ENCODE results near the gene DCBLD2.

Gene DCBLD2

GRCh38 chr3:98766924-98767323 is 134.6 kb downstream of the DCBLD2 start:
- no peak for DNase-seq (ENCODE audit: low read depth)

GRCh38 chr3:98765721-98766120 is 135.8 kb downstream of the DCBLD2 start:
- no peak for DNase-seq (ENCODE audit: low read depth)

- DNase-seq (ENCODE audit: low read depth) = no peak
These were observed 137.0 kb downstream of the DCBLD2 start for GRCh38 chr3:98764472-98764884.

DNA sequence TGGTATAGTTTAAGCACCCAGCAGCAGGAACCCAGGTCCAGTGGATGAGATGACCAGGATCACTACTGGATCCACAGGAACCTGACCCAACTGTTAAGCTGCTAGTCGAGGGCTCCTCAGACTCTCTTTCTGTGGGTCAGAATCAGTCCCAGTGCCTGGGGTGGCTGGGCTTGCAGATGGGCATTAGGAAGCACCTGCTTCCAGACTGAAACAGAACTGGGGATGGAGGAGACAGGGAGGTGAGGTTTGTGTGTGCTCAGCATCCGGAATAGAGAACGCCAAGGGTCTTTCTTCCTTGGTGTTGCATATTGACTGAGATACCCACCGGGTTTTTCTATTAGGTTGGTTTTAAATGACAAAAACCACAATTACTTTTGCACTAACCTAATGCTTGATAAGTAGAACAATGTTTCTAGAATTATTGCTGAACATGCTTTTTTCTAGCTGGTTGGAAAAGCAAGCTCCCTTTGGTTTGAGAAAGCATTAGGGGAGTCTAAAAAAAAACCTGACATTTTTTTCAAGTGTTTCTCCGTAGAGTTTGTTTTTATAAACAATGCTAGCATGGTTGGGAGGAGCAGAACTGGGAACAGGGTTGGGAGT is 137.6 kb downstream of the DCBLD2 start:
- DNase-seq (ENCODE audit: low read depth) = no peak

- no peak for DNase-seq (ENCODE audit: low read depth)
These were observed 138.4 kb downstream of the DCBLD2 start, which contains the start of gene ST3GAL6 for GRCh38 chr3:98763076-98763475. Gene ST3GAL6, plus strand, starts transcription at chr3:98763340. Its CDS starts 5,101 bp downstream, at chr3:98768441.

DNA sequence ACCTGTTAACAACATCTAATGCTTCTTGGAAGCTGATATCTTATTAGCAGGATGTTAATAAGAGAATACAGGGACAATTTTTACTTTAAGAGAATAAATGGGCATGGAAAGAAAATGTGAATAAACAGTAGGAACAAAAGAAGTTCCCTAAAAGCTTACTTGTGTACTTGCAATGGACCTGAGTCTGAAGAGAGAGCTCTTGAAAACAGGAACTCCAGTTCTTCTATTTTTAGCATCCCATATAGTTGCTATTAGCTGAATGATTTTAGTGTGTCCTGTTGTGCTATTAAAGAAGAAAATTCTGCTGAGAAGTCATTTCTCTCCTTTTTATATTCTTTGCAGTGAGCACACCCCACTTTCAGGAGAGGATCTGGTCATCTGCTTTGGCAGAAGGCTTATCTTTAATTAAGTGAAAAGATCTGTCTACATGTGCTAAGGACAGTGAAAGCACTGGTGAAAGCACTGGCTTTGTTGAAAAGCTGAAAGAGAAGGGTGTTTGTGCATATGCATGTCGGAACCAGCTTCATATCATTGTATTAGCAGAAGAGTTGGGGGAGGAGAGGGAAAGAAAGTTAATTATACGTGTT is 139.8 kb downstream of the DCBLD2 start:
- no peak for DNase-seq (ENCODE audit: low read depth)

DNA sequence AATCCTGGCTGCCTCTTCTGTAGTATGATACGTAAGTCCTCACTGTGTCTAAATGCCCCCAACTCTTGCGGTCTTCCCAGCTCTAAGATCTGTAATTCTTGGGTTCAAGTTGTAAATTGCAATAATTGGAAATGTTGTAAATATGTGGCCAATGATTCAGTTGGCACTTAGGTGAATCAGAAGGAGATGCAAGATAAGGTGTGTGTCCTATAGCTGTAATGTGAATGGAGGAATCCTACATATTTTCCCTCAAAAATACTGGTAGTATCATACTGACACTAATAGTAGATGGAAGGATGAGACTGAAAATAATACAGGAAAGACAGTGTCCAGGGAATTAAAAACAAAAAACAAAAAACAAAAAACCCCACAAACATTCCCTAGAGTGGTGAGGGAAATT is 141.9 kb downstream of the DCBLD2 start:
- no peak for DNase-seq (ENCODE audit: low read depth)

DNA sequence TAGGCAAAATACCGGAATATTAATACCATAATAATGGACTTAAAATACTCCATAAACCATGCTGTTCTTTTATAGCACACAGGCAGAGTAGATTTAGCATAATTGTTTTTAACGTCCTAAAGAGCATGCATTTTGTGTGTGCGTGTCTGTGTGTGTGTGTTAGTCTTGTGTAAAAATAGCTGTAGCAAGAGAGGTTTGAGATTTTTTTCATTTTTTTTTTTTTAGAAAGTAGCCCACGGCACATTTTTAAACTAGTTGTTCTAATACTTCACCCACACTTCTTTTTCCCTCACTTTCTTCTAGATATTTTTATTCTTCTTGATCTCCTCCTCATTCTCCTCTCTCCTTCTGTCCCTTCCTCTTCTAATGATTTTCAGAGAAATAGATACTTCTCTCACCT is 145.9 kb downstream of the DCBLD2 start:
- DNase-seq (ENCODE audit: low read depth) = no peak

DNA sequence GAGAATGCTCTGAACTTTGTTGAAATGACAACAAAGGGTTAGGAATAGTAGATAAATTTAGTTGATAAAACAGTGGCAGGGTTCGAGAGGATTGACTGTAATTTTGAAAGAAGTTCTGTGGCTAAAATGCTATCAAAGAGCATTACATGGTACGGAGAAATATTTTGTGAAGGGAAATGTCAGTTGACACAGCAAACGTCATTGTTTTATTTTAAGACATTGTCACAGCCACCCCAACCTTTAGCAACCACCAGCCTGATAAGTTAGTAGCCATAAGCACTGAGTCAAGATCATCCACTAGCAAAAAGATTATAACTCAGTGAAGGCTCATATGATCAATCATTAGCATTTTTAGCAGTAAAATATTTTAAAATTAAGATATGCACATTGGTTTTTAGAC is 147.0 kb downstream of the DCBLD2 start:
- no peak for DNase-seq (ENCODE audit: low read depth)

- no peak for DNase-seq (ENCODE audit: low read depth)
These were observed 151.1 kb downstream of the DCBLD2 start for GRCh38 chr3:98750276-98750919.

DNA sequence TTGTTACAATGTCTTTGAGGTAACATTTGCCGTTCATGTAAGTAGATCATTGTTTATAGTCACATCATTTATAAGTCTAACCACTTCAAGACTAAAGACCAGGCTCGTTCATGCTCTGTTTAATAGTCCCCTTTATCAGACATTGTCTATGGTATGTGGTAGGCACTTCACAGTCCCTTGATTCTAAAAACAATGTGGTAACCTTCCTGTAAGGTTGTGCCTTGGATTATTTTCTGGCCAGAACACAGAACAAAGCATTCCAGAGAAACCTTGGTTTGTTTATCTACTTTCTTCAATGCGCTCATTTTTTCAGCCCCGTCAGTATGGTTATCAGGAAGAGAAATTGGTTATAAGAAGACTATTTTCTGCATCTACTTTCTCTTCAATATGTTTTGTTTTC is 154.6 kb downstream of the DCBLD2 start:
- DNase-seq (ENCODE audit: low read depth) = no peak

- no peak for DNase-seq (ENCODE audit: low read depth)
These were observed 155.4 kb downstream of the DCBLD2 start for GRCh38 chr3:98746122-98746521.
